ENCODE measurements around the gene HLCS. TPM values are rescaled to one million over a fixed set of nuclear protein-coding genes. Genes with fewer than 3 reads are reported as not detected.

The HLCS gene
- polyA plus RNA-seq, 1 of the 3 experiments (the other 2 are of a cell fraction): 13.0 TPM

DNA sequence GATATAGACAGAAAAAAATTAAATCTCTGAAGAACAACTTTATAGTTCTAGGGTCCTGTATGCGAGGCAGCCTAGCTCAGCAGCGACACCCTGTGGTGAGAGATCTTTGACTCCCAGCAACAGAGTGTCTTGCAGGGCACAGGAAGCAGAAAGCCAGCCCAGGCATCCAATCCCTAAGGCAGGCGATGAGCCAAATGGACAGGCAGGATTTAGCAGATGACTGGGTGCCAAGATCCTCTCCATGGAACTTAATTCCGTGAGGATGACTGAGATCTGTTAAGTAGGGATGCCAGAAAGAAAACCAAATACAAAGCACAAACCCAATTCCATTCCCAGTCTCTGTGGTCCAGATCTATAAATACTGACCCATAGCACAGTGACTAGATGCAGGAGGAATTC is 38.8 kb downstream of the HLCS start:
- no peak overlapping the region for H3K9ac ChIP-seq

More for the DNA sequence above, 38.8 kb downstream of the HLCS start:
- WGBS (ENCODE audit: low lambda C conversion rate): 10% methylated on average over 4 of the region's 4 CpGs
- TF ChIP-seq RCOR1 (IDR thresholded peaks at IDR 0.05; ENCODE audit: low read length) (peak; percentile 42; the same call in 1 of the 2 replicates), FOSL2 (IDR thresholded peaks at IDR 0.05; ENCODE audit: borderline replicate concordance, low read depth) (no peak), NFIC (IDR thresholded peaks at IDR 0.05; ENCODE audit: borderline replicate concordance) (peak; percentile 27; the same call in 1 of the 2 replicates), RAD21 (IDR thresholded peaks at IDR 0.05; ENCODE audit: low read length) (peak; percentile 93), SIN3A (IDR thresholded peaks at IDR 0.05; ENCODE audit: borderline replicate concordance, low read depth, low read length) (no peak), POLR2AphosphoS5 (IDR thresholded peaks at IDR 0.05; ENCODE audit: low read depth, low read length) (no peak), SMC3 (IDR thresholded peaks at IDR 0.05; ENCODE audit: low read depth, low read length) (peak; percentile 84)
- TF ChIP-seq, protein P1, sequence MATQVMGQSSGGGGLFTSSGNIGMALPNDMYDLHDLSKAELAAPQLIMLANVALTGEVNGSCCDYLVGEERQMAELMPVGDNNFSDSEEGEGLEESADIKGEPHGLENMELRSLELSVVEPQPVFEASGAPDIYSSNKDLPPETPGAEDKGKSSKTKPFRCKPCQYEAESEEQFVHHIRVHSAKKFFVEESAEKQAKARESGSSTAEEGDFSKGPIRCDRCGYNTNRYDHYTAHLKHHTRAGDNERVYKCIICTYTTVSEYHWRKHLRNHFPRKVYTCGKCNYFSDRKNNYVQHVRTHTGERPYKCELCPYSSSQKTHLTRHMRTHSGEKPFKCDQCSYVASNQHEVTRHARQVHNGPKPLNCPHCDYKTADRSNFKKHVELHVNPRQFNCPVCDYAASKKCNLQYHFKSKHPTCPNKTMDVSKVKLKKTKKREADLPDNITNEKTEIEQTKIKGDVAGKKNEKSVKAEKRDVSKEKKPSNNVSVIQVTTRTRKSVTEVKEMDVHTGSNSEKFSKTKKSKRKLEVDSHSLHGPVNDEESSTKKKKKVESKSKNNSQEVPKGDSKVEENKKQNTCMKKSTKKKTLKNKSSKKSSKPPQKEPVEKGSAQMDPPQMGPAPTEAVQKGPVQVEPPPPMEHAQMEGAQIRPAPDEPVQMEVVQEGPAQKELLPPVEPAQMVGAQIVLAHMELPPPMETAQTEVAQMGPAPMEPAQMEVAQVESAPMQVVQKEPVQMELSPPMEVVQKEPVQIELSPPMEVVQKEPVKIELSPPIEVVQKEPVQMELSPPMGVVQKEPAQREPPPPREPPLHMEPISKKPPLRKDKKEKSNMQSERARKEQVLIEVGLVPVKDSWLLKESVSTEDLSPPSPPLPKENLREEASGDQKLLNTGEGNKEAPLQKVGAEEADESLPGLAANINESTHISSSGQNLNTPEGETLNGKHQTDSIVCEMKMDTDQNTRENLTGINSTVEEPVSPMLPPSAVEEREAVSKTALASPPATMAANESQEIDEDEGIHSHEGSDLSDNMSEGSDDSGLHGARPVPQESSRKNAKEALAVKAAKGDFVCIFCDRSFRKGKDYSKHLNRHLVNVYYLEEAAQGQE (IDR thresholded peaks at IDR 0.05; ENCODE audit: low read depth, low read length): no peak
- TF ChIP-seq, protein P2, sequence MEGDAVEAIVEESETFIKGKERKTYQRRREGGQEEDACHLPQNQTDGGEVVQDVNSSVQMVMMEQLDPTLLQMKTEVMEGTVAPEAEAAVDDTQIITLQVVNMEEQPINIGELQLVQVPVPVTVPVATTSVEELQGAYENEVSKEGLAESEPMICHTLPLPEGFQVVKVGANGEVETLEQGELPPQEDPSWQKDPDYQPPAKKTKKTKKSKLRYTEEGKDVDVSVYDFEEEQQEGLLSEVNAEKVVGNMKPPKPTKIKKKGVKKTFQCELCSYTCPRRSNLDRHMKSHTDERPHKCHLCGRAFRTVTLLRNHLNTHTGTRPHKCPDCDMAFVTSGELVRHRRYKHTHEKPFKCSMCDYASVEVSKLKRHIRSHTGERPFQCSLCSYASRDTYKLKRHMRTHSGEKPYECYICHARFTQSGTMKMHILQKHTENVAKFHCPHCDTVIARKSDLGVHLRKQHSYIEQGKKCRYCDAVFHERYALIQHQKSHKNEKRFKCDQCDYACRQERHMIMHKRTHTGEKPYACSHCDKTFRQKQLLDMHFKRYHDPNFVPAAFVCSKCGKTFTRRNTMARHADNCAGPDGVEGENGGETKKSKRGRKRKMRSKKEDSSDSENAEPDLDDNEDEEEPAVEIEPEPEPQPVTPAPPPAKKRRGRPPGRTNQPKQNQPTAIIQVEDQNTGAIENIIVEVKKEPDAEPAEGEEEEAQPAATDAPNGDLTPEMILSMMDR (IDR thresholded peaks at IDR 0.05): peak; percentile 99
- TF ChIP-seq, protein P3, sequence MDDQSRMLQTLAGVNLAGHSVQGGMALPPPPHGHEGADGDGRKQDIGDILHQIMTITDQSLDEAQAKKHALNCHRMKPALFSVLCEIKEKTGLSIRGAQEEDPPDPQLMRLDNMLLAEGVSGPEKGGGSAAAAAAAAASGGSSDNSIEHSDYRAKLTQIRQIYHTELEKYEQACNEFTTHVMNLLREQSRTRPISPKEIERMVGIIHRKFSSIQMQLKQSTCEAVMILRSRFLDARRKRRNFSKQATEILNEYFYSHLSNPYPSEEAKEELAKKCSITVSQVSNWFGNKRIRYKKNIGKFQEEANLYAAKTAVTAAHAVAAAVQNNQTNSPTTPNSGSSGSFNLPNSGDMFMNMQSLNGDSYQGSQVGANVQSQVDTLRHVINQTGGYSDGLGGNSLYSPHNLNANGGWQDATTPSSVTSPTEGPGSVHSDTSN (IDR thresholded peaks at IDR 0.05): no peak
- H3K9me3 ChIP-seq: no peaks in the 10 kb centered on the region
- peak; percentile 81 for DNase-seq
- no peaks in the 10 kb centered on the region for H3K9me2 ChIP-seq
- H3K36me3 ChIP-seq (replicated peaks in 1 of 2; ENCODE audit: control insufficient read depth in 1 of 2, insufficient read depth in 2 of 2, low read length in 1 of 2): peaks cover 0 to 8% of the 10 kb centered on the region in 2 experiments
- ChIA-PET POLR2A (no interaction called here), CTCF (interaction anchor here (0.6 to 4.0 kb wide), 22 partner anchors 10 to 478 kb away, joined by 3 to 17 read pairs (median 5); no protein-coding TSS in a partner anchor)
- H3K27me3 ChIP-seq (ENCODE audit: insufficient read depth): no peaks in the 10 kb centered on the region
- H3K79me2 ChIP-seq (ENCODE audit: insufficient read depth): no peaks in the 10 kb centered on the region
- H3F3A ChIP-seq (replicated peaks; ENCODE audit: insufficient read depth): peaks cover 9% of the 10 kb centered on the region
- H3K4me2 ChIP-seq: peak overlapping the region; percentile 34; the same call in 1 of the 2 replicates
- peaks cover 4 to 12% of the 10 kb centered on the region in 2 experiments; a peak in 2 of 4 replicates for H3K4me1 ChIP-seq (ENCODE audit: control insufficient read depth in 1 of 2, insufficient read depth in 2 of 2, low read depth in 1 of 2, low read length in 1 of 2)
- H2AFZ ChIP-seq (ENCODE audit: low read depth): no peak overlapping the region
- H3K27ac ChIP-seq (ENCODE audit: low read depth in 2 of 2, low read length in 1 of 2): peak overlapping the region in 1 of 2 experiments; percentile 29; a peak in 1 of 4 replicates
- no peaks in the 10 kb centered on the region; the same call in 1 of the 2 replicates for H4K20me1 ChIP-seq (ENCODE audit: insufficient read depth)
- no peak overlapping the region for H3K4me3 ChIP-seq (ENCODE audit: low read depth in 2 of 2, low read length in 1 of 2)
